ENCODE measurements around the gene AIFM2.
"Not testable (repeated sequence)": the region's sequence is repeated elsewhere in the genome, so short reads cannot be mapped to it uniquely, and the experiment has no call there.

The AIFM2 gene

DNA sequence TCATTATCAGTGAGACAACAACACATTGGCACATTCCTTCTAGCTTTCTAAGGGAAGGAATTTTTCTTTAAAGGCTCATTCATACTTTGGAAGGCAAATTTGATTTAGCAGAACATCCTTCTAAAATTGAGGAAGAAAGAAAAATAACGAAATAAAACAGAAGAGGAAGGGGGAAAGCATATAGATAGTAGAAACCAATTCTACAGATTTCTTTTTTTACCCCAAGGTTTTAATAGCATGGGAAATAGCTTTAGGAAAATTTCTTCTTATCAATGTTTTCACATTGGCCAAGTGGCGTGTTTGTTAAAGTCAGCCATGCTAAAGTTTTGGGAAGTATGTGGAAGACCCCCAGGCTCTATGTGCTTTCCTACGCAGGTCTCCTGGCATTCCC lies 44.3 kb downstream of the AIFM2 start:
- ATAC-seq, result no peak
- TF ChIP-seq, protein P1, sequence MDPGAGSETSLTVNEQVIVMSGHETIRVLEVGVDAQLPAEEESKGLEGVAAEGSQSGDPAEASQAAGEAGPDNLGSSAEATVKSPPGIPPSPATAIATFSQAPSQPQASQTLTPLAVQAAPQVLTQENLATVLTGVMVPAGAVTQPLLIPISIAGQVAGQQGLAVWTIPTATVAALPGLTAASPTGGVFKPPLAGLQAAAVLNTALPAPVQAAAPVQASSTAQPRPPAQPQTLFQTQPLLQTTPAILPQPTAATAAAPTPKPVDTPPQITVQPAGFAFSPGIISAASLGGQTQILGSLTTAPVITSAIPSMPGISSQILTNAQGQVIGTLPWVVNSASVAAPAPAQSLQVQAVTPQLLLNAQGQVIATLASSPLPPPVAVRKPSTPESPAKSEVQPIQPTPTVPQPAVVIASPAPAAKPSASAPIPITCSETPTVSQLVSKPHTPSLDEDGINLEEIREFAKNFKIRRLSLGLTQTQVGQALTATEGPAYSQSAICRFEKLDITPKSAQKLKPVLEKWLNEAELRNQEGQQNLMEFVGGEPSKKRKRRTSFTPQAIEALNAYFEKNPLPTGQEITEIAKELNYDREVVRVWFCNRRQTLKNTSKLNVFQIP (CRISPR knock-in tag; IDR thresholded peaks at IDR 0.05; ENCODE audit: borderline replicate concordance, low read depth), result no peak
- TF ChIP-seq ZNF565 (CRISPR knock-in tag; conservative IDR thresholded peaks at IDR 0.05; ENCODE audit: low read depth), result no peak
- TF ChIP-seq PPARA (CRISPR knock-in tag; IDR thresholded peaks at IDR 0.05; ENCODE audit: borderline replicate concordance), result no peak
- no peak for TF ChIP-seq ZNF8 (CRISPR knock-in tag; IDR thresholded peaks at IDR 0.05)
- no peak for TF ChIP-seq TOX (CRISPR knock-in tag; IDR thresholded peaks at IDR 0.05; ENCODE audit: borderline replicate concordance)

DNA sequence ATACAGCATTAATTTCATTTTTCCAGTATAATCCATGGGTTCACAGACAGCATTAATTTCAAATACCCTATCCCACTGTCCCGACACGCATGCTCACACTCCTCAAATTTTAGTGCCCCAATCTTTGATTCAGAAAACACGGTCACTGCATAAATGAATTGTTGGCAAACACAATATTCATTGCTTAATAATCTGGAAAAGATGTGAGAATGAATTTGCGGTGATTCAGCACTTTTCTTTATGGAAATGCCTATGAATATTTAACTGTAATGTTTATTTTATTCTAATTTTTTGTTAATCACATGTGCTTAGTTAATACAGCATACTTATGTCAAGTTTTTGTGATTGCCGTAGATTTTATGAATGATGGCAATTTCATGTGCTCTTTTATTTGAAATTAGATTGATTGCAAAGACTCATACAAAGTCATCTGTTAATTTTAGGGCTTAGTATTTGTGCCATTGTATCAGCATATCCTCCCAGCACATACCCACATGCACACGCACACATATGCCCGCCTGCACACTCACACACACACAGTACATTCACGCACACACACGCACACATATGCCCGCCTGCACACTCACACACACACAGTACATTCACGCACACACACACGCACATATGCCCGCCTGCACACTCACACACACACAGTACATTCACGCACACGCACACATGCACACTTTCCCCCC lies 44.9 kb downstream of the AIFM2 start:
- no peak for ATAC-seq
- TF ChIP-seq ZC3H10 (CRISPR knock-in tag; IDR thresholded peaks at IDR 0.05), result no peak
- TF ChIP-seq, protein P1 (CRISPR knock-in tag; IDR thresholded peaks at IDR 0.05; ENCODE audit: borderline replicate concordance, low read depth), result no peak
- TF ChIP-seq RARB (CRISPR knock-in tag; IDR thresholded peaks at IDR 0.05), result no peak

DNA sequence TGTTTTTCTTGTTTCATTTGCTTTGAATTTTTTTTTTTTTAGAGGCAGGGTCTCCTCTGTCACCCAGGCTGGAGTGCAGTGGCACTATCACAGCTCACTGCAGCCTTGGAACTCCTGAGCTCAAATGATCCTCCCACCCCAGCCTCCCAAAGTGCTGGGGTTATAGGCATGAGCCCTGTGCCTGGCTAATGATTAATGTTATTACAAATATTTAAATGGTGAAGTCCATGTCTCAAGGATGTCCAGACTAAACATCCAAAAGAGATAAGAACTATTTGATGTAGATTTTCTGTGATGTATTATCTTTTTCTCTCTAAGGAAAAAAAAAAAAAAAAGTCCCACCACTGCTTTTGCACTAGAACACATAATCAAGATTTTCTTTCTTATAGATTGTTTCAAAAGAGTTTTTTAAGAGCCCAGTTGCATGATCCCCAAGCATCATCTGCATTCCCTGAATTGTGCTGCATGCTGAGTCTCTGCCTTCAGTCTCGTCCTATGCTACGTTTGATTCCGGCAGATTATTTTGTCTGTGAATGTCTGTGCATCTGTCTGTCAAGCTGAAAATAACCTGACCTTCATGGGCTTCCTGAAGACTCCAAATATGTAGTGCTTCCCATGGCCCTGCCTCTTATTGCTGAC lies 46.5 kb downstream of the AIFM2 start:
- no peak for ATAC-seq
- TF ChIP-seq ZC3H10 (CRISPR knock-in tag; IDR thresholded peaks at IDR 0.05), result no peak
- TF ChIP-seq ARNTL (CRISPR knock-in tag; IDR thresholded peaks at IDR 0.05; ENCODE audit: borderline replicate concordance, low read depth), result no peak
- no peak for TF ChIP-seq SNAI2 (CRISPR knock-in tag; IDR thresholded peaks at IDR 0.05)
- TF ChIP-seq ZNF8 (CRISPR knock-in tag; IDR thresholded peaks at IDR 0.05), result no peak
- TF ChIP-seq, protein P2, sequence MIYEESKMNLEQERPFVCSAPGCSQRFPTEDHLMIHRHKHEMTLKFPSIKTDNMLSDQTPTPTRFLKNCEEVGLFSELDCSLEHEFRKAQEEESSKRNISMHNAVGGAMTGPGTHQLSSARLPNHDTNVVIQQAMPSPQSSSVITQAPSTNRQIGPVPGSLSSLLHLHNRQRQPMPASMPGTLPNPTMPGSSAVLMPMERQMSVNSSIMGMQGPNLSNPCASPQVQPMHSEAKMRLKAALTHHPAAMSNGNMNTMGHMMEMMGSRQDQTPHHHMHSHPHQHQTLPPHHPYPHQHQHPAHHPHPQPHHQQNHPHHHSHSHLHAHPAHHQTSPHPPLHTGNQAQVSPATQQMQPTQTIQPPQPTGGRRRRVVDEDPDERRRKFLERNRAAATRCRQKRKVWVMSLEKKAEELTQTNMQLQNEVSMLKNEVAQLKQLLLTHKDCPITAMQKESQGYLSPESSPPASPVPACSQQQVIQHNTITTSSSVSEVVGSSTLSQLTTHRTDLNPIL (CRISPR knock-in tag; IDR thresholded peaks at IDR 0.05; ENCODE audit: low read depth), result no peak
- TF ChIP-seq PPARA (CRISPR knock-in tag; IDR thresholded peaks at IDR 0.05; ENCODE audit: borderline replicate concordance), result no peak
- no peak for TF ChIP-seq ISL1 (CRISPR knock-in tag; IDR thresholded peaks at IDR 0.05)
- TF ChIP-seq ZFP30 (CRISPR knock-in tag; IDR thresholded peaks at IDR 0.05), result no peak
- no peak for TF ChIP-seq ZFP3 (CRISPR knock-in tag; IDR thresholded peaks at IDR 0.05)
- no peak for TF ChIP-seq CSDC2 (CRISPR knock-in tag; IDR thresholded peaks at IDR 0.05)

DNA sequence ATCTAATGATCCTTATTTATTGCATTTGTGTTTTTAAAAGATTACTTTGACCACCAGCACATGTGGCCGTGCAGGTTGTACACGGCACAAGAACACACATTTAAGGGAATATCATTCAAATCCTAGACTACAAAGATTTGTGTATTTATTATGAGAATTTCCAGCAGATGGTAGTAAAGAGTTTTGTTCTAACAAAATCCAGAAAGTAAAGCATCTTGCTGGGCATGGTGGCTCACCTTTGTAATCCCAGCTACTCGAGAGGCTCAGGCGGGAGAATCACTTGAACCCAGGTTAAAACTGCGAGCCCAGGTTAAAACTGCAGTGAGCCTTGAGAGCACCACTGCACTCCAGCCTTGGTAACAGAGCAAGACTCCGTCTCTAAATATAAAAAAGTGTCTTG lies 48.4 kb downstream of the AIFM2 start:
- TF ChIP-seq ARNTL (CRISPR knock-in tag; IDR thresholded peaks at IDR 0.05; ENCODE audit: borderline replicate concordance, low read depth), result no peak
- TF ChIP-seq, protein P3, sequence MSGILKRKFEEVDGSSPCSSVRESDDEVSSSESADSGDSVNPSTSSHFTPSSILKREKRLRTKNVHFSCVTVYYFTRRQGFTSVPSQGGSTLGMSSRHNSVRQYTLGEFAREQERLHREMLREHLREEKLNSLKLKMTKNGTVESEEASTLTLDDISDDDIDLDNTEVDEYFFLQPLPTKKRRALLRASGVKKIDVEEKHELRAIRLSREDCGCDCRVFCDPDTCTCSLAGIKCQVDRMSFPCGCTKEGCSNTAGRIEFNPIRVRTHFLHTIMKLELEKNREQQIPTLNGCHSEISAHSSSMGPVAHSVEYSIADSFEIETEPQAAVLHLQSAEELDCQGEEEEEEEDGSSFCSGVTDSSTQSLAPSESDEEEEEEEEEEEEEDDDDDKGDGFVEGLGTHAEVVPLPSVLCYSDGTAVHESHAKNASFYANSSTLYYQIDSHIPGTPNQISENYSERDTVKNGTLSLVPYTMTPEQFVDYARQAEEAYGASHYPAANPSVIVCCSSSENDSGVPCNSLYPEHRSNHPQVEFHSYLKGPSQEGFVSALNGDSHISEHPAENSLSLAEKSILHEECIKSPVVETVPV (CRISPR knock-in tag; IDR thresholded peaks at IDR 0.05), result no peak
- TF ChIP-seq, protein P4, sequence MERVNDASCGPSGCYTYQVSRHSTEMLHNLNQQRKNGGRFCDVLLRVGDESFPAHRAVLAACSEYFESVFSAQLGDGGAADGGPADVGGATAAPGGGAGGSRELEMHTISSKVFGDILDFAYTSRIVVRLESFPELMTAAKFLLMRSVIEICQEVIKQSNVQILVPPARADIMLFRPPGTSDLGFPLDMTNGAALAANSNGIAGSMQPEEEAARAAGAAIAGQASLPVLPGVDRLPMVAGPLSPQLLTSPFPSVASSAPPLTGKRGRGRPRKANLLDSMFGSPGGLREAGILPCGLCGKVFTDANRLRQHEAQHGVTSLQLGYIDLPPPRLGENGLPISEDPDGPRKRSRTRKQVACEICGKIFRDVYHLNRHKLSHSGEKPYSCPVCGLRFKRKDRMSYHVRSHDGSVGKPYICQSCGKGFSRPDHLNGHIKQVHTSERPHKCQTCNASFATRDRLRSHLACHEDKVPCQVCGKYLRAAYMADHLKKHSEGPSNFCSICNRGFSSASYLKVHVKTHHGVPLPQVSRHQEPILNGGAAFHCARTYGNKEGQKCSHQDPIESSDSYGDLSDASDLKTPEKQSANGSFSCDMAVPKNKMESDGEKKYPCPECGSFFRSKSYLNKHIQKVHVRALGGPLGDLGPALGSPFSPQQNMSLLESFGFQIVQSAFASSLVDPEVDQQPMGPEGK (CRISPR knock-in tag; IDR thresholded peaks at IDR 0.05; ENCODE audit: borderline replicate concordance), result no peak
- no peak for TF ChIP-seq ZC3H10 (CRISPR knock-in tag; IDR thresholded peaks at IDR 0.05)
- TF ChIP-seq ZFP30 (CRISPR knock-in tag; IDR thresholded peaks at IDR 0.05), result no peak
- TF ChIP-seq ZNF8 (CRISPR knock-in tag; IDR thresholded peaks at IDR 0.05), result no peak
- no peak for TF ChIP-seq GLIS3 (CRISPR knock-in tag; IDR thresholded peaks at IDR 0.05)
- no peak for TF ChIP-seq CSDC2 (CRISPR knock-in tag; IDR thresholded peaks at IDR 0.05)
- TF ChIP-seq PPARA (CRISPR knock-in tag; IDR thresholded peaks at IDR 0.05; ENCODE audit: borderline replicate concordance), result no peak
- TF ChIP-seq SNAI2 (CRISPR knock-in tag; IDR thresholded peaks at IDR 0.05), result no peak
- no peak for TF ChIP-seq RARB (CRISPR knock-in tag; IDR thresholded peaks at IDR 0.05)
- no peak for TF ChIP-seq ZFP3 (CRISPR knock-in tag; IDR thresholded peaks at IDR 0.05)
- no peak for TF ChIP-seq TCF4 (CRISPR knock-in tag; IDR thresholded peaks at IDR 0.05; ENCODE audit: borderline replicate concordance)
- TF ChIP-seq ZNF565 (CRISPR knock-in tag; conservative IDR thresholded peaks at IDR 0.05; ENCODE audit: low read depth), result no peak
- no peak for TF ChIP-seq BACH2 (CRISPR knock-in tag; IDR thresholded peaks at IDR 0.05; ENCODE audit: borderline replicate concordance)
- TF ChIP-seq ESRRG (CRISPR knock-in tag; IDR thresholded peaks at IDR 0.05), result no peak
- no peak for ATAC-seq

DNA sequence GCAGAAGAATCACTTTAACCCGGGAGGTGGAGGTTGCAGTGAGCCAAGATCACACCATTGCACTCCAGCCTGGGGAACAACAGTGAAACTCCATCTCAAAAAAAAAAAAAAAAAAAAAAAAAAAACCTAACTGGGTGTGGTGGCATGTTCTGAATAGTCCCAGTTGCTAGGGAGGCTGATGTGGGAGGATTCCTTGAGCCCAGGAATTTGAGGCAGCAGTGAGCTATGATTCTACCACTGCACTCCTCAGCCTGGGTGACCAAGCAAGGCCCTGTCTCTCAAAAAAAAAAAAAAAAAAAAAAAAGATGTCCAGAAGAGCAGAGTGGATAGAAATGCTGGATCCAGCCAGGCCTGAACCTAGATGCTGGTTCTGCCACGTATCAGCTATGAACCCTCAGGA lies 51.8 kb downstream of the AIFM2 start:
- ATAC-seq, result not testable (repeated sequence)

All from SK-N-SH treated with all-trans-retinoic acid at 6 μM for 48 hours (cell line).